Articular chondrocyte of knee joint (primary cell): ENCODE data around the gene FARS2. TPM values are rescaled to one million over a fixed set of nuclear protein-coding genes. Genes with fewer than 3 reads are reported as not detected.

Experiments
- total RNA-seq: library from RNA; depleted of rRNA; stranded (reverse); fragments of >200 nt; gene quantifications from 2 replicates; pipeline ENCODE4 v1.2.3, GENCODE V29; 2012

The FARS2 gene
- total RNA-seq, result 20.4 and 21.7 TPM in 2 replicates

DNA sequence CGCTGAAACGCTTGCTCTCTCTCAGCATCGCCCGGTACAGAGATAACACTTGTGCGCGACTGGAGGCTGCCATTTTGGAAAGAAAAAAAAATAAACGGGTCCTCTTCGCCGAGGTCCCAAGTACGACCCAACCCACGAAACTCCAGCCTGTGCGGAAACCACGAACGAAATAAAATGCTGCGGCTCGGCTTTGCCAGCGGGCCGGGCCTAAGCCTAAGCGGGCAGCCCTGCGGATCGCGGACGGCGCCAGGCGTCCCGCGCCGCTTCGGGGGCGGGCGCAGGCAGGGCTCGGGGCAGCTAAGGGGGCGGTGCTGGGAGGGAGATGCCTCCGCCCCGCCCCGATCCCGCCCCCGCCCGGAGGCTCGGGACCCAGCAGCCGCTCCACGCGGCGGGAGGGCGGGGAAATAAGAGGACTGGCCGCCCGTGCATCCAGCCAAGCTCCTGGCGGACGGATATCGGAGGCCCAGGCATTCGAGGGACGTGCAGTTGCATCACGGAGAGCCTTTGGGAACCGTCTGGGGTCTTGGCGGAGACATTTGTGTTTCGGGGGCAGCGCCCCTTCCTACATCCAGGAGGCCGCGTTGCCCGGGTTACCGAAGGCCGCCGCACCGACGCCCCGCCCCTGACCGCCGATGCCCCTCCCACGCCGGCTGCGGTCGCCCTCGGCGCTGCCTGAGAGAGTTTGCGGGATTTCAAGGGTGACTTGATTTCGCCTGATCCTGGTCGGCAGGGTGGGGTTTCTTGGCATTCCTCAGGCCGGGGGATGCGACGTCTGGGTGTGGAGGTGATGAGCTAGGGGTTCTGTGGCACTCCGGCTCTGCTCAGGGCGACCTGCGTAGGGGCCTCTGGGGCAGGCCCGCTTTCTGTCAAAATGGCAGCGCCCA, at the start of gene FARS2, which contains the start of gene LYRM4:
Gene FARS2, plus strand, starts transcription at position 853 of the 884 bp plus-strand sequence.
Gene LYRM4, minus strand, starts transcription at position 290 of the 884 bp plus-strand sequence. Its CDS starts 217 bp downstream, at position 73.

Other genes starting within 250 kb of the FARS2 start
- gene PPP1R3G, start 176.2 kb upstream of the FARS2 start, total RNA-seq, result 2.1 and 2.2 TPM in 2 replicates
- gene LYRM4, start 563 bp upstream of the FARS2 start, total RNA-seq, result 14.1 and 16.6 TPM in 2 replicates